ENCODE results near the gene GTSE1. TPM values are rescaled to one million over a fixed set of nuclear protein-coding genes. Genes with fewer than 3 reads are reported as not detected.

The GTSE1 gene
- total RNA-seq, 1 experiment from 2014 or later: 64.6 TPM

DNA sequence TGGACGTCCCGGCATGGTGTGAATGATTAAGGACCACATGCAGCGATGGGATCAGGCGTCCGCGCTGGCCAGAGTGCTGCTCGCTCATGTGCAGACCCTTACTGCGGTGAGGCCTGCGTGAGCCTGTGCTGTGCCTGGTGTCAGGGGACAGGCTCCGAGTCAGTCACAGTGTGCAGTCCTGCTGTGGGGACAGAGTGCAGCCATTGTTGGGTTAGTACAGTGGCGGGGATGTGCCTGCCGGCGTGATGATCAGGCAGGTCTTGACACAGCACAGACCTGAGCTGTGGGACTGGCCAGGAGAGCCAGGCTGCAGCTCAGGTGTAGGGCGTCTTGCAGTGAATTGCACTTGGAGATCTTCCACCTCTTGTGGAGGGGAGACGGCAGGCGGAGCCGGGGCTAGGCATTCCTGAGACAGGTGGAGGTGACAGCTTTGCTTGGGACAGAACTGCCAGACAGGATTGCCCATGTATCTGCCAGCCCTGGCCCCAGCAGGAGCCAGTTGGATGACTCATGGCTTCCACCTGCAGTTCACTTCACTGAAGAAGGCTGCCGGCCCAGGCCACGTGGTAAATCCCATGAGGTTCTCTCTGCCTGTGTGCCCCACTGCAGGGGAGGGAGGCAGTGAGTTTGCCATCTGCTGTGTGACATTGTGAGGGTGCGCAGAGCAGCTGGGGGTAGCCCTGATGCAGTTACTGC lies 56.2 kb downstream of the GTSE1 start:
- no peak overlapping the region for H3K4me2 ChIP-seq
- H4K20me1 ChIP-seq (ENCODE audit: insufficient read depth): peaks cover 18% of the 10 kb centered on the region
- no TSS peak for BruUV-seq (replicated peaks)
- CTCF ChIA-PET: no interaction called here
- DNase-seq: peak; percentile 80 to 83
- no peak overlapping the region for H2AFZ ChIP-seq
- peaks cover 25% of the 10 kb centered on the region for H3F3A ChIP-seq (ENCODE audit: insufficient read depth, low read depth)
- POLR2A ChIA-PET (ENCODE audit: unreplicated experiment): interaction anchor here (0.7 kb wide), 1 partner anchor 180 kb away, joined by 3 read pairs; no protein-coding TSS in a partner anchor
- H3K27me3 ChIP-seq (ENCODE audit: insufficient read depth, low read depth): no peaks in the 10 kb centered on the region
- H3K27ac ChIP-seq: no peak overlapping the region
- H3K9me3 ChIP-seq (ENCODE audit: insufficient read depth, low read depth): no peaks in the 10 kb centered on the region
- H3K4me1 ChIP-seq (replicated peaks; ENCODE audit: insufficient read depth): 0 out of 2 replicates have a peak, but pooled peaks cover 3% of the 10 kb centered on the region
- intact Hi-C loops (cut with micrococcal nuclease; ENCODE audit: unreplicated experiment): no loop called here
- no peaks in the 10 kb centered on the region for H3K79me2 ChIP-seq (ENCODE audit: low read depth)
- H3K9me2 ChIP-seq (ENCODE audit: insufficient read depth): no peaks in the 10 kb centered on the region
- TF ChIP-seq EZH2 (IDR thresholded peaks at IDR 0.05; ENCODE audit: low read depth): no peak
- TF ChIP-seq, protein P1, sequence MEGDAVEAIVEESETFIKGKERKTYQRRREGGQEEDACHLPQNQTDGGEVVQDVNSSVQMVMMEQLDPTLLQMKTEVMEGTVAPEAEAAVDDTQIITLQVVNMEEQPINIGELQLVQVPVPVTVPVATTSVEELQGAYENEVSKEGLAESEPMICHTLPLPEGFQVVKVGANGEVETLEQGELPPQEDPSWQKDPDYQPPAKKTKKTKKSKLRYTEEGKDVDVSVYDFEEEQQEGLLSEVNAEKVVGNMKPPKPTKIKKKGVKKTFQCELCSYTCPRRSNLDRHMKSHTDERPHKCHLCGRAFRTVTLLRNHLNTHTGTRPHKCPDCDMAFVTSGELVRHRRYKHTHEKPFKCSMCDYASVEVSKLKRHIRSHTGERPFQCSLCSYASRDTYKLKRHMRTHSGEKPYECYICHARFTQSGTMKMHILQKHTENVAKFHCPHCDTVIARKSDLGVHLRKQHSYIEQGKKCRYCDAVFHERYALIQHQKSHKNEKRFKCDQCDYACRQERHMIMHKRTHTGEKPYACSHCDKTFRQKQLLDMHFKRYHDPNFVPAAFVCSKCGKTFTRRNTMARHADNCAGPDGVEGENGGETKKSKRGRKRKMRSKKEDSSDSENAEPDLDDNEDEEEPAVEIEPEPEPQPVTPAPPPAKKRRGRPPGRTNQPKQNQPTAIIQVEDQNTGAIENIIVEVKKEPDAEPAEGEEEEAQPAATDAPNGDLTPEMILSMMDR (conservative IDR thresholded peaks at IDR 0.05): no peak
- no peak overlapping the region for H3K4me3 ChIP-seq
- H3K36me3 ChIP-seq (ENCODE audit: low read depth): 0 out of 2 replicates have a peak, but pooled peaks cover 9% of the 10 kb centered on the region

GRCh38 chr22:46353483-46354105 lies 56.9 kb downstream of the GTSE1 start:
- Histone ChIP-seq H3K9me3 (ENCODE audit: insufficient read depth, low read depth) (no peaks in the 10 kb centered on the region), H3K79me2 (ENCODE audit: low read depth) (no peaks in the 10 kb centered on the region), H4K20me1 (ENCODE audit: insufficient read depth) (peaks cover 18% of the 10 kb centered on the region), H2AFZ (no peak overlapping the region), H3K4me3 (no peak overlapping the region), H3K27ac (no peak overlapping the region), H3K4me1 (replicated peaks; ENCODE audit: insufficient read depth) (0 out of 2 replicates have a peak, but pooled peaks cover 3% of the 10 kb centered on the region), H3K36me3 (ENCODE audit: low read depth) (0 out of 2 replicates have a peak, but pooled peaks cover 6% of the 10 kb centered on the region), H3K9me2 (ENCODE audit: insufficient read depth) (no peaks in the 10 kb centered on the region), H3F3A (ENCODE audit: insufficient read depth, low read depth) (peaks cover 28% of the 10 kb centered on the region), H3K27me3 (ENCODE audit: insufficient read depth, low read depth) (no peaks in the 10 kb centered on the region), H3K4me2 (no peak overlapping the region)
- no peak for TF ChIP-seq EZH2 (IDR thresholded peaks at IDR 0.05; ENCODE audit: low read depth)
- TF ChIP-seq, protein P1 (conservative IDR thresholded peaks at IDR 0.05): no peak
- intact Hi-C loops (cut with micrococcal nuclease; ENCODE audit: unreplicated experiment): no loop called here
- no TSS peak for BruUV-seq (replicated peaks)
- ChIA-PET POLR2A (ENCODE audit: unreplicated experiment) (no interaction called here), CTCF (interaction anchor here (0.6 kb wide), 1 partner anchor 162 kb away, joined by 3 read pairs; no protein-coding TSS in a partner anchor)
- no peak for DNase-seq

GRCh38 chr22:46354176-46354992 lies 57.7 kb downstream of the GTSE1 start:
- CTCF ChIA-PET: interaction anchor here (0.6 kb wide), 1 partner anchor 161 kb away, joined by 3 read pairs; no protein-coding TSS in a partner anchor
- H3K9me2 ChIP-seq (ENCODE audit: insufficient read depth): no peaks in the 10 kb centered on the region
- TF ChIP-seq EZH2 (IDR thresholded peaks at IDR 0.05; ENCODE audit: low read depth): no peak
- TF ChIP-seq, protein P1 (conservative IDR thresholded peaks at IDR 0.05): no peak
- H3K4me2 ChIP-seq: no peak overlapping the region
- no peak for DNase-seq
- 0 out of 2 replicates have a peak, but pooled peaks cover 3% of the 10 kb centered on the region for H3K4me1 ChIP-seq (replicated peaks; ENCODE audit: insufficient read depth)
- H3F3A ChIP-seq (ENCODE audit: insufficient read depth, low read depth): peaks cover 25% of the 10 kb centered on the region
- no TSS peak for BruUV-seq (replicated peaks)
- H2AFZ ChIP-seq: no peak overlapping the region
- peaks cover 14% of the 10 kb centered on the region for H4K20me1 ChIP-seq (ENCODE audit: insufficient read depth)
- H3K36me3 ChIP-seq (ENCODE audit: low read depth): 0 out of 2 replicates have a peak, but pooled peaks cover 6% of the 10 kb centered on the region
- H3K79me2 ChIP-seq (ENCODE audit: low read depth): no peaks in the 10 kb centered on the region
- intact Hi-C loops (cut with micrococcal nuclease; ENCODE audit: unreplicated experiment): no loop called here
- POLR2A ChIA-PET (ENCODE audit: unreplicated experiment): no interaction called here
- no peaks in the 10 kb centered on the region for H3K9me3 ChIP-seq (ENCODE audit: insufficient read depth, low read depth)
- H3K4me3 ChIP-seq: no peak overlapping the region
- H3K27ac ChIP-seq: no peak overlapping the region
- H3K27me3 ChIP-seq (ENCODE audit: insufficient read depth, low read depth): no peaks in the 10 kb centered on the region
